ENCODE data around the gene CYP26C1.
A peak's percentile ranks its signal among the peaks of the same experiment; 100 is the strongest.
"Not testable (repeated sequence)": the region's sequence is repeated elsewhere in the genome, so short reads cannot be mapped to it uniquely, and the experiment has no call there.

The CYP26C1 gene

GRCh38 chr10:93079663-93080349, 19.2 kb downstream of the CYP26C1 start:
- no peak for DNase-seq

GRCh38 chr10:93080350-93081046, 19.9 kb downstream of the CYP26C1 start:
- DNase-seq = peak; percentile 46

GRCh38 chr10:93081318-93081717, 20.7 kb downstream of the CYP26C1 start:
- no peak for DNase-seq

- DNase-seq = no peak
Measured at GRCh38 chr10:93081834-93082233, 21.2 kb downstream of the CYP26C1 start.

- DNase-seq = no peak
Measured at GRCh38 chr10:93083743-93084539, 23.3 kb downstream of the CYP26C1 start.

GRCh38 chr10:93085272-93085859, 24.8 kb downstream of the CYP26C1 start:
- no peak for DNase-seq

GRCh38 chr10:93086289-93086688, 25.7 kb downstream of the CYP26C1 start:
- no peak for DNase-seq

GRCh38 chr10:93087846-93088245, 27.2 kb downstream of the CYP26C1 start:
- no peak for DNase-seq

GRCh38 chr10:93088466-93088865, 27.9 kb downstream of the CYP26C1 start:
- no peak for DNase-seq

- no peak for DNase-seq
Measured at GRCh38 chr10:93090619-93091018, 30.0 kb downstream of the CYP26C1 start.

GRCh38 chr10:93091960-93092359, 31.4 kb downstream of the CYP26C1 start:
- no peak for DNase-seq

GRCh38 chr10:93095225-93095624, 34.6 kb downstream of the CYP26C1 start:
- no peak for DNase-seq

- no peak for DNase-seq
Measured at GRCh38 chr10:93096901-93097300, 36.3 kb downstream of the CYP26C1 start.

GRCh38 chr10:93097386-93097785, 36.8 kb downstream of the CYP26C1 start:
- no peak for DNase-seq

- DNase-seq = no peak
Measured at GRCh38 chr10:93098816-93099215, 38.2 kb downstream of the CYP26C1 start.

GRCh38 chr10:93099670-93100069, 39.1 kb downstream of the CYP26C1 start:
- DNase-seq = no peak

- DNase-seq = not testable (repeated sequence)
Measured at GRCh38 chr10:93101148-93101547, 40.5 kb downstream of the CYP26C1 start.

GRCh38 chr10:93103953-93104352, 43.4 kb downstream of the CYP26C1 start:
- no peak for DNase-seq

- DNase-seq = no peak
Measured at GRCh38 chr10:93106631-93107072, 46.1 kb downstream of the CYP26C1 start.

GRCh38 chr10:93110472-93111146, 50.0 kb downstream of the CYP26C1 start:
- no peak for DNase-seq

- no peak for DNase-seq
Measured at GRCh38 chr10:93113042-93113441, 52.4 kb downstream of the CYP26C1 start.

GRCh38 chr10:93115661-93116383, 55.2 kb downstream of the CYP26C1 start:
- peak; percentile 67 for DNase-seq
